ENCODE data around the gene BST1.
"Not testable (repeated sequence)": the region's sequence is repeated elsewhere in the genome, so short reads cannot be mapped to it uniquely, and the experiment has no call there.

Gene BST1

DNA sequence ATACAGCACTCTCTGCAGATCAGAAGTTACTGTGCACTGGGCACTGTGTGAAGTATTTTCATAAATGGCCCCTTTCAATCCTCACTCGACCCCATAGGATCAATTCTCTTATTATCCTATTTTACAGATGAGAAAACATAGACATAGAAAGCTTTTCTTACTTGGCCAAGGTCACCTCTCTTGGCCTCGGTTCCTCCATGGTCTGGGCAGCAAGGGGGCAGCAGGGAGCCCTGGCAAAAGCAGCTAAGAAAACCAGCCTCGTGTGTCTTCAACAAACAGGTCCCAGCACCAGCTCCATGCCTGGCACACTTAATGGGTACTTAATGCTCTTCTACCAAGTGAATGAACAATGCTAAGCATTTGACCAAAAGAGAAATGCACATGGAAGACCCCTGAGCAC, 34.4 kb downstream of the BST1 start:
- no peak overlapping the region for H3K4me3 ChIP-seq (ENCODE audit: low read depth, low read length)
- DNase-seq (ENCODE audit: low read depth): no peak

DNA sequence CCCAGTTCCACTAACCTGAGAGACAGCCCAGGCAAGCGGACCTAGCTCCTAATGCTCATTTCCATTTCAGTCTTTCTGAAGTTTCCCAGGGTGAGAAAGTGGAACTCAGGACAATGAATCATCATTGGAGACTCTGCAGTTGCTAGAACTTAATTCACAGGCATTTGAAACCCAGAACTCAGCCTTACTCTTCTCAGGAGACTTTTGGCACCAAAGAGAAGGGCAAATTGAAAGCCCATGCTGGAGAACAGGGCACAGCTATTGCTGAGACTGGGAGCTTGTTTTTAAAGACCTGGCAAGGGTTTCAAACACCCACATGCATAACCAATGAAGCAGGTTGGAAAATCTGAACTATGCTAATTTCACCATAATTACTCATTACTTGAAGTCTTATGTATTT, 36.0 kb downstream of the BST1 start:
- no peak for DNase-seq (ENCODE audit: low read depth)

GRCh38 chr4:15740764-15741404, 38.0 kb downstream of the BST1 start:
- no peak overlapping the region for H3K4me3 ChIP-seq (ENCODE audit: low read depth, low read length)
- no peak for DNase-seq (ENCODE audit: low read depth)

More for the DNA sequence above, 36.0 kb downstream of the BST1 start:
- no peak overlapping the region for H3K4me3 ChIP-seq (ENCODE audit: low read depth, low read length)

GRCh38 chr4:15742083-15742582, 39.3 kb downstream of the BST1 start:
- no peak for DNase-seq (ENCODE audit: low read depth)

DNA sequence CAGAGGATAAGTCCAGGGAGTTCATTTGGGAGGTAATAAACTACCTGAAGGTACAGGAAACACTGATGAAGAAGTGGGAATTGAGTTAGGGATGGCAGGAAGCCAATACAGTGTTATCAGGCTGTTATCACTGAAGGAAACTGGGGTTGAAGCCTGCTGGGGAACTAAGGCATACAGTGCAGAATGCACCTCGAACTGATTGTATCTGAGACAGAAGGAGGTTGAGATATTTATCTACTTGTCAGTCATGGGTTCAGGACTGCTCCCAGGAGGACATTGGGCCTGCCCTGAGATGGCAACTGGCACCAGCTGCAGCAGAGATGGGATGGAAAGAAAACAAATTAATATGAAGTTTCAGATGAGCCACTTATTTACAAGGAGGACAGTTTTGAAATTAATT, 39.8 kb downstream of the BST1 start:
- no peak for DNase-seq (ENCODE audit: low read depth)
- no peak overlapping the region for H3K4me3 ChIP-seq (ENCODE audit: low read depth, low read length)

More at GRCh38 chr4:15742083-15742582, 39.3 kb downstream of the BST1 start:
- no peak overlapping the region for H3K4me3 ChIP-seq (ENCODE audit: low read depth, low read length)

DNA sequence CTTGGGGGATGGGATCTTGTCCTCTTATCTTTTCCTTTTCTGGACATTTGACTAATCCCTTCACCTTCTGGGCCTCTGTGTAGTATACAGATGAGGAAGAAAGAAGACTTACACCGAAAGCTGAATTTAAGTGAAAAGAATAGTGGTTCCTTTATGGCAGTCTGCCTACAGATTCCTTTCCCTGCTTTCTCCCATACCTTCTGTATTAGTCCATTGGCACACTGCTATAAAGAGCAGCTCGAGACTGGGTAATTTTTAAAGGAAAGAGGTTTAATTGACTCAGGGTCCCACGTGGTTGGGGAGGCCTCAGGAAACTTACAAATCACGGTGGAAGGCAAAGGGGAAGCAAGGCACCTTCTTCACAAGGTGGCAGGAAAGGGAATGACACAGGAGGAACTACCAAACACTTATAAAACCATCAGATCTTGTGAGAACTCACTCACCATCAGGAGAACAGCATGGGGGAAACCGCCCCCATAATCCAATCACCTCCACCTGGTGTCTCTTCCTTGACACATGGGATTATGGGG, 41.2 kb downstream of the BST1 start:
- no peak for DNase-seq (ENCODE audit: low read depth)
- no peak overlapping the region for H3K4me3 ChIP-seq (ENCODE audit: low read depth, low read length)

DNA sequence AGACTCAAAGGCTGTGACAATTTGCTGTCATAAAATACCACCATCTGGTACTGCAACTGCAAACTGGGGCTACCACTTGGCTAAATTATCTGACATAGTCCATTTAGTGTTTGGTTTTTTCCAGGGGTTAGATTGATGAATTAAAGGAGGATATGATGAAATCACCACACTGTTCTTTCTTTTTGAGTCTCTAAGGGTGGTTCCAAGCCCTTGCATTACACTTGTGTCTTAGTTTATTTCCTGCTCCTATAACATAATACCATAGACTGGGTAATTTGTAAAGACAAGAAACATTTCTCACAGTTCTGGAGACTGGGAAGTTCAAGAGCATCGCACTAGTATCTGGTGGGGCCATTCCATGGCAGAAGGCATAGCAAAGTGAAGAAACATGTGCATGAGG, 43.2 kb downstream of the BST1 start:
- H3K4me3 ChIP-seq (ENCODE audit: low read depth, low read length): no peak overlapping the region
- DNase-seq (ENCODE audit: low read depth): no peak

GRCh38 chr4:15749001-15749400, 46.1 kb downstream of the BST1 start:
- DNase-seq (ENCODE audit: low read depth): no peak
- H3K4me3 ChIP-seq (ENCODE audit: low read depth, low read length): no peak overlapping the region

GRCh38 chr4:15751153-15751552, 48.3 kb downstream of the BST1 start:
- no peak overlapping the region for H3K4me3 ChIP-seq (ENCODE audit: low read depth, low read length)
- no peak for DNase-seq (ENCODE audit: low read depth)

GRCh38 chr4:15753081-15753480, 50.2 kb downstream of the BST1 start:
- DNase-seq (ENCODE audit: low read depth): no peak
- H3K4me3 ChIP-seq (ENCODE audit: low read depth, low read length): no peak overlapping the region

DNA sequence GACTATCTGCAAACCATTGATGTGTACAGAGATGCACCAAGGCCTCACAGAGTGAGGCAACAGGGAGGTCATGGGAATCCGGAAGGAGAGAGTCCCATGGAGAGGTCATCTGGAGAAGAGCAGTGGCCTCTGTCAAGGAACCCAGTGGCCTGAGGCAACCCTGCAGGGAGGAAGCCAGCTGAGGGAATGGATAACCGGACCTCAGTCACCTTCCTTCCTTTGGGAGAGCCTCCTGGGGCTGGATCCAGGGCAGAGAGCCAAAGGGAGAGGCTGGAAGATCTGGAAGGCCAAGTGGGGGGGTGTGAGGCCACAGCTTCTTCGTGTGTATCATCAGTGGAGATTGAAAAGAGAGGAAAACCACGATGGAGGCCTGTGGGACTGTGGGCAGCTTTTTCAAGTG, 50.9 kb downstream of the BST1 start:
- H3K4me3 ChIP-seq (ENCODE audit: low read depth, low read length): no peak overlapping the region
- DNase-seq (ENCODE audit: low read depth): no peak

- H3K4me3 ChIP-seq (ENCODE audit: low read depth, low read length): no peak overlapping the region
- DNase-seq (ENCODE audit: low read depth): no peak
These were observed 51.5 kb downstream of the BST1 start for GRCh38 chr4:15754323-15754722.

GRCh38 chr4:15755321-15756155, 52.7 kb downstream of the BST1 start:
- DNase-seq (ENCODE audit: low read depth): no peak
- no peak overlapping the region for H3K4me3 ChIP-seq (ENCODE audit: low read depth, low read length)

- no peak overlapping the region for H3K4me3 ChIP-seq (ENCODE audit: low read depth, low read length)
- no peak for DNase-seq (ENCODE audit: low read depth)
These were observed 53.5 kb downstream of the BST1 start for GRCh38 chr4:15756361-15756861.

DNA sequence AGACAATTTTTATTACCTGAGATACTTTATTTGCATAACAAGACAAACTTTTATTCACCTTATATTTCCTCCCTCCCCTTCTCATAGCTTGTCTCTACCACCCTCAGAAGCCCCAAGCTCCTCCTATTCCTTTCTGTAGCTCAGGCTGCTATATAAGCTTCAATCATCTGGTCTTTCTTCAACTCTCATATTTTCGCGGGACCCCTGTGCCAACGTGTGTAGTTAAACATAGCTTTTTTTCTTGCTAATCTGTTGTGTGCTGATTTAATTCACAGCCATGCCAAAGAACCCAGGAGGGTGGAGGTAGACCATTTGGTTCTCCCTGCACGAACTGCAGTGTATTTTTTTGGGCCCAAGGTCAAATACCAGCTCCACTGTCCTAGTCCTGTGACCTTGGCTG, 54.2 kb downstream of the BST1 start:
- H3K4me3 ChIP-seq (ENCODE audit: low read depth, low read length): no peak overlapping the region
- DNase-seq (ENCODE audit: low read depth): no peak

GRCh38 chr4:15758294-15758693, 55.4 kb downstream of the BST1 start:
- H3K4me3 ChIP-seq (ENCODE audit: low read depth, low read length): no peak overlapping the region

DNA sequence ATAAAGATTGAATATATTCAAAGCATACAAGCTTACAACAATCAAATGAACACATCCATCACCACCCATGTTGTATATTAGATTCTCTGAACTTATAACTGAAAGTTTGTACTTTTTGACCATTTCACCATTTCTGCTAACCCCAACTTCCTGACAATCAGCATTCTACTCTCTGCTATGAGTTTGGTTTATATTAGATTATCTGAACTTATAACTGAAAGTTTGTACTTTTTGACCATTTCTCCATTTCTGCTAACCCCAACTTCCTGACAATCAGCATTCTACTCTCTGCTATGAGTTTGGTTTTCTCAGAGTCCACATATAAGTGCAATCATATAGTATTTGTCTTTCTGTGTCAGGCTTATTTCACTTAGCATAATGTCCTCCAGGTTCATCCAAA, 59.6 kb downstream of the BST1 start:
- DNase-seq (ENCODE audit: low read depth); H3K4me3 ChIP-seq (ENCODE audit: low read depth, low read length): not testable (repeated sequence)

More at GRCh38 chr4:15758294-15758693, 55.4 kb downstream of the BST1 start:
- DNase-seq (ENCODE audit: low read depth): no peak

GRCh38 chr4:15765391-15765790, 62.5 kb downstream of the BST1 start:
- H3K4me3 ChIP-seq (ENCODE audit: low read depth, low read length): no peak overlapping the region
- no peak for DNase-seq (ENCODE audit: low read depth)

- DNase-seq (ENCODE audit: low read depth): no peak
- no peak overlapping the region for H3K4me3 ChIP-seq (ENCODE audit: low read depth, low read length)
These were observed 63.2 kb downstream of the BST1 start for GRCh38 chr4:15765910-15766697.

GRCh38 chr4:15766821-15767220, 64.0 kb downstream of the BST1 start:
- no peak overlapping the region for H3K4me3 ChIP-seq (ENCODE audit: low read depth, low read length)
- no peak for DNase-seq (ENCODE audit: low read depth)
